A673 (cell line): ENCODE results near the gene PRKG1.

Experiments used
- EZH2 ChIP-seq: fragments of 200-600 bp; sonication (generic); IDR thresholded peaks from 2 replicates; pipeline ENCODE4 v1.6.1; 2017; ENCODE audit warnings: borderline replicate concordance, low read depth, mild to moderate bottlenecking, mixed read lengths, antibody characterized with exemption, low read length; ENCODE audit not compliant: poor library complexity, severe bottlenecking
- TF ChIP-seq, protein P1 (sequence below): fragments of 300-800, 200-600 bp; sonication (generic); conservative IDR thresholded peaks from 2 replicates; pipeline ENCODE4 v1.5.1; 2017; ENCODE audit warnings: low read depth, mild to moderate bottlenecking, antibody characterized with exemption, low read length, moderate library complexity, mixed read lengths

- TF ChIP-seq, protein P1, sequence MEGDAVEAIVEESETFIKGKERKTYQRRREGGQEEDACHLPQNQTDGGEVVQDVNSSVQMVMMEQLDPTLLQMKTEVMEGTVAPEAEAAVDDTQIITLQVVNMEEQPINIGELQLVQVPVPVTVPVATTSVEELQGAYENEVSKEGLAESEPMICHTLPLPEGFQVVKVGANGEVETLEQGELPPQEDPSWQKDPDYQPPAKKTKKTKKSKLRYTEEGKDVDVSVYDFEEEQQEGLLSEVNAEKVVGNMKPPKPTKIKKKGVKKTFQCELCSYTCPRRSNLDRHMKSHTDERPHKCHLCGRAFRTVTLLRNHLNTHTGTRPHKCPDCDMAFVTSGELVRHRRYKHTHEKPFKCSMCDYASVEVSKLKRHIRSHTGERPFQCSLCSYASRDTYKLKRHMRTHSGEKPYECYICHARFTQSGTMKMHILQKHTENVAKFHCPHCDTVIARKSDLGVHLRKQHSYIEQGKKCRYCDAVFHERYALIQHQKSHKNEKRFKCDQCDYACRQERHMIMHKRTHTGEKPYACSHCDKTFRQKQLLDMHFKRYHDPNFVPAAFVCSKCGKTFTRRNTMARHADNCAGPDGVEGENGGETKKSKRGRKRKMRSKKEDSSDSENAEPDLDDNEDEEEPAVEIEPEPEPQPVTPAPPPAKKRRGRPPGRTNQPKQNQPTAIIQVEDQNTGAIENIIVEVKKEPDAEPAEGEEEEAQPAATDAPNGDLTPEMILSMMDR: peak; percentile 66
- no peak for TF ChIP-seq EZH2
Observed at GRCh38 chr10:52004342-52004949, 930.2 kb downstream of the PRKG1 start.
